ENCODE results near the gene INO80B.
"Not testable (repeated sequence)": the region's sequence is repeated elsewhere in the genome, so short reads cannot be mapped to it uniquely, and the experiment has no call there.

The INO80B gene

GRCh38 chr2:74471332-74472065 is 16.6 kb downstream of the INO80B start:
- Mint-ChIP-seq H3K9me3 (no peaks in the 10 kb centered on the region), H3K36me3 (ENCODE audit: low read depth) (peaks cover 32% of the 10 kb centered on the region), H3K4me3 (peak overlapping the region; percentile 97), H3K27ac (peak overlapping the region; percentile 98), H3K4me1 (ENCODE audit: low read depth) (peaks cover 15% of the 10 kb centered on the region), H3K27me3 (ENCODE audit: low read depth) (no peaks in the 10 kb centered on the region)
- DNase-seq (ENCODE audit: low spot score), result no peak

GRCh38 chr2:74472086-74472944 is 17.4 kb downstream of the INO80B start, which contains the start of gene MRPL53:
TSS of gene MRPL53 (minus strand) at chr2:74472680. CDS start at chr2:74472660, 20 bp downstream.
- Mint-ChIP-seq H3K36me3 (ENCODE audit: low read depth) (peaks cover 33% of the 10 kb centered on the region), H3K27ac (peak within 1 kb of the TSS; percentile 98), H3K9me3 (no peaks in the 10 kb centered on the region), H3K27me3 (ENCODE audit: low read depth) (no peaks in the 10 kb centered on the region), H3K4me3 (peak within 1 kb of the TSS; percentile 97), H3K4me1 (ENCODE audit: low read depth) (peaks cover 15% of the 10 kb centered on the region)
- peak; percentile 94 for DNase-seq (ENCODE audit: low spot score)

- Mint-ChIP-seq H3K36me3 (ENCODE audit: low read depth) (peaks cover 37% of the 10 kb centered on the region), H3K27me3 (ENCODE audit: low read depth) (no peaks in the 10 kb centered on the region), H3K27ac (peak overlapping the region; percentile 98), H3K9me3 (no peaks in the 10 kb centered on the region), H3K4me1 (ENCODE audit: low read depth) (peaks cover 15% of the 10 kb centered on the region), H3K4me3 (peak overlapping the region; percentile 97)
- no peak for DNase-seq (ENCODE audit: low spot score)
Observed at GRCh38 chr2:74472945-74473258, 18.0 kb downstream of the INO80B start.

- peaks cover 41% of the 10 kb centered on the region for H3K36me3 Mint-ChIP-seq (ENCODE audit: low read depth)
- H3K4me1 Mint-ChIP-seq (ENCODE audit: low read depth), result peaks cover 18% of the 10 kb centered on the region
- no peak overlapping the region for H3K27ac Mint-ChIP-seq
- H3K27me3 Mint-ChIP-seq (ENCODE audit: low read depth), result no peaks in the 10 kb centered on the region
- no peak for DNase-seq (ENCODE audit: low spot score)
- no peaks in the 10 kb centered on the region for H3K9me3 Mint-ChIP-seq
- peak overlapping the region; percentile 15 for H3K4me3 Mint-ChIP-seq
Observed at GRCh38 chr2:74474481-74474880, 19.6 kb downstream of the INO80B start.

GRCh38 chr2:74474899-74475298 is 20.0 kb downstream of the INO80B start:
- no peaks in the 10 kb centered on the region for H3K27me3 Mint-ChIP-seq (ENCODE audit: low read depth)
- peaks cover 41% of the 10 kb centered on the region for H3K36me3 Mint-ChIP-seq (ENCODE audit: low read depth)
- H3K27ac Mint-ChIP-seq, result no peak overlapping the region
- no peak overlapping the region for H3K4me3 Mint-ChIP-seq
- H3K4me1 Mint-ChIP-seq (ENCODE audit: low read depth), result peaks cover 18% of the 10 kb centered on the region
- no peak for DNase-seq (ENCODE audit: low spot score)
- H3K9me3 Mint-ChIP-seq, result no peaks in the 10 kb centered on the region

- Mint-ChIP-seq H3K9me3 (no peaks in the 10 kb centered on the region), H3K27ac (peak overlapping the region; percentile 57), H3K36me3 (ENCODE audit: low read depth) (peaks cover 40% of the 10 kb centered on the region), H3K4me1 (ENCODE audit: low read depth) (peaks cover 22% of the 10 kb centered on the region), H3K4me3 (peak overlapping the region; percentile 99), H3K27me3 (ENCODE audit: low read depth) (no peaks in the 10 kb centered on the region)
- DNase-seq (ENCODE audit: low spot score), result no peak
Observed at GRCh38 chr2:74481431-74481830, 26.5 kb downstream of the INO80B start.

- Mint-ChIP-seq H3K4me3 (peak overlapping the region; percentile 99), H3K4me1 (ENCODE audit: low read depth) (peaks cover 25% of the 10 kb centered on the region), H3K27ac (peak overlapping the region; percentile 99), H3K9me3 (no peaks in the 10 kb centered on the region), H3K27me3 (ENCODE audit: low read depth) (no peaks in the 10 kb centered on the region), H3K36me3 (ENCODE audit: low read depth) (peaks cover 44% of the 10 kb centered on the region)
- DNase-seq (ENCODE audit: low spot score), result peak; percentile 70
Observed at GRCh38 chr2:74481961-74482800, 27.3 kb downstream of the INO80B start.

- Mint-ChIP-seq H3K9me3 (no peaks in the 10 kb centered on the region), H3K36me3 (ENCODE audit: low read depth) (peaks cover 39% of the 10 kb centered on the region), H3K27ac (peak within 1 kb of the TSS; percentile 99), H3K4me1 (ENCODE audit: low read depth) (peaks cover 25% of the 10 kb centered on the region), H3K27me3 (ENCODE audit: low read depth) (no peaks in the 10 kb centered on the region), H3K4me3 (peak within 1 kb of the TSS; percentile 99)
- DNase-seq (ENCODE audit: low spot score), result peak; percentile 91
Observed at GRCh38 chr2:74482801-74483674, 28.2 kb downstream of the INO80B start, which contains the start of the genes CCDC142 and TTC31. TSS of gene CCDC142 (minus strand) at chr2:74482998. CDS start at chr2:74482837, 161 bp downstream. TSS of gene TTC31 (plus strand) at chr2:74483081. CDS start at chr2:74483096, 15 bp downstream.

- not testable (repeated sequence) for H3K9me3 Mint-ChIP-seq; DNase-seq (ENCODE audit: low spot score); H3K27me3 Mint-ChIP-seq (ENCODE audit: low read depth)
- Mint-ChIP-seq H3K4me1 (ENCODE audit: low read depth) (peaks cover 25% of the 10 kb centered on the region), H3K4me3 (peak overlapping the region; percentile 99), H3K27ac (peak overlapping the region; percentile 99), H3K36me3 (ENCODE audit: low read depth) (peaks cover 39% of the 10 kb centered on the region)
Observed at GRCh38 chr2:74483675-74484164, 28.8 kb downstream of the INO80B start.

GRCh38 chr2:74486141-74486540 is 31.3 kb downstream of the INO80B start:
- H3K4me3 Mint-ChIP-seq, result no peak overlapping the region
- H3K27me3 Mint-ChIP-seq (ENCODE audit: low read depth), result no peaks in the 10 kb centered on the region
- DNase-seq (ENCODE audit: low spot score), result no peak
- peaks cover 19% of the 10 kb centered on the region for H3K4me1 Mint-ChIP-seq (ENCODE audit: low read depth)
- H3K9me3 Mint-ChIP-seq, result no peaks in the 10 kb centered on the region
- no peak overlapping the region for H3K27ac Mint-ChIP-seq
- peaks cover 35% of the 10 kb centered on the region for H3K36me3 Mint-ChIP-seq (ENCODE audit: low read depth)

- H3K4me3 Mint-ChIP-seq, result no peak overlapping the region
- DNase-seq (ENCODE audit: low spot score), result no peak
- H3K9me3 Mint-ChIP-seq, result no peaks in the 10 kb centered on the region
- H3K27ac Mint-ChIP-seq, result no peak overlapping the region
- no peaks in the 10 kb centered on the region for H3K27me3 Mint-ChIP-seq (ENCODE audit: low read depth)
- peaks cover 9% of the 10 kb centered on the region for H3K4me1 Mint-ChIP-seq (ENCODE audit: low read depth)
- peaks cover 42% of the 10 kb centered on the region for H3K36me3 Mint-ChIP-seq (ENCODE audit: low read depth)
Observed at GRCh38 chr2:74488643-74489481, 34.0 kb downstream of the INO80B start.

GRCh38 chr2:74489906-74490305 is 35.0 kb downstream of the INO80B start:
- Mint-ChIP-seq H3K27ac (no peak overlapping the region), H3K9me3 (no peaks in the 10 kb centered on the region), H3K4me3 (no peak overlapping the region), H3K27me3 (ENCODE audit: low read depth) (no peaks in the 10 kb centered on the region), H3K4me1 (ENCODE audit: low read depth) (peaks cover 6% of the 10 kb centered on the region), H3K36me3 (ENCODE audit: low read depth) (peaks cover 44% of the 10 kb centered on the region)
- DNase-seq (ENCODE audit: low spot score), result no peak
